IMR-90 (cell line): ENCODE measurements around the gene GGT6. TPM values are rescaled to one million over a fixed set of nuclear protein-coding genes. Genes with fewer than 3 reads are reported as not detected.

Source experiments
- ATAC-seq: fragments of 200-7000 bp; cut with Tn5 transposase; 2 replicates; pipeline ENCODE4 v1.9.1; 2020; ENCODE audit warnings: low read depth, mild to moderate bottlenecking, moderate library complexity
- BruUV-seq: library from RNA; stranded (reverse); fragments of 400-500 nt; replicated peaks from 2 replicates; lab custom pipeline; 2021; lab: Mats Ljungman, UMichigan
- CTCF ChIA-PET: fragments of 300-600 bp; formaldehyde crosslinking; extraction: SDS; loops from one replicate; lab custom pipeline; 2021; ENCODE audit warnings: antibody characterized with exemption; lab: Yijun Ruan, JAX
- POLR2A ChIA-PET: fragments of 300-600 bp; sonication (Branson Sonifier 250); formaldehyde crosslinking; loops from one replicate; lab custom pipeline; 2022; ENCODE audit warnings: antibody characterized with exemption; ENCODE audit not compliant: unreplicated experiment; lab: Charles Lee
- DNase-seq: peaks from one replicate; pipeline ENCODE4 v3.0.0; 2013
- H2AFZ ChIP-seq: replicated peaks from 2 replicates; pipeline ENCODE3; 2013; ENCODE audit warnings: low read length, mild to moderate bottlenecking; ENCODE audit not compliant: poor library complexity
- H2AK5ac ChIP-seq: 2 replicates; pipeline ENCODE4 v1.6.1; 2013; ENCODE audit warnings: low read depth, low read length, inconsistent platforms
- H2AK9ac ChIP-seq: replicated peaks from 2 replicates; pipeline ENCODE3; 2013; ENCODE audit warnings: mild to moderate bottlenecking, low read depth, low read length, moderate library complexity; ENCODE audit not compliant: poor library complexity
- H2BK120ac ChIP-seq: 2 replicates; pipeline ENCODE4 v1.6.1; 2013; ENCODE audit warnings: low read depth, low read length, inconsistent platforms
- H2BK15ac ChIP-seq: 3 replicates; pipeline ENCODE4 v1.6.1; 2013; ENCODE audit warnings: low read depth, low read length, inconsistent platforms
- H2BK20ac ChIP-seq: 2 replicates; pipeline ENCODE4 v1.6.1; 2013; ENCODE audit warnings: low read depth, mild to moderate bottlenecking, inconsistent platforms, low read length, moderate library complexity
- H2BK5ac ChIP-seq: 2 replicates; pipeline ENCODE4 v1.6.1; 2013; ENCODE audit warnings: mild to moderate bottlenecking, low read depth, low read length, inconsistent platforms; ENCODE audit not compliant: poor library complexity, severe bottlenecking
- H3K14ac ChIP-seq: replicated peaks from 2 replicates; pipeline ENCODE4 v1.6.1; 2013; ENCODE audit warnings: low read depth, low read length, inconsistent platforms
- H3K18ac ChIP-seq: 2 replicates; pipeline ENCODE4 v1.6.1; 2013; ENCODE audit warnings: low read depth, low read length, control low read depth
- H3K23ac ChIP-seq: 2 replicates; pipeline ENCODE4 v1.6.1; 2013; ENCODE audit warnings: low read depth, low read length, inconsistent platforms
- H3K27ac ChIP-seq: 2 replicates; pipeline ENCODE4 v1.5.1; 2013; ENCODE audit warnings: mild to moderate bottlenecking, control low read depth, low read length; ENCODE audit not compliant: insufficient read depth
- H3K27me3 ChIP-seq: 2 replicates; pipeline ENCODE4 v1.6.1; 2013; ENCODE audit warnings: low read length; ENCODE audit not compliant: control insufficient read depth, insufficient read depth
- H3K36me3 ChIP-seq: 2 replicates; pipeline ENCODE4 v1.6.1; 2013; ENCODE audit warnings: low read length, mixed read lengths; ENCODE audit not compliant: control insufficient read depth, insufficient read depth
- H3K4ac ChIP-seq: 2 replicates; pipeline ENCODE4 v1.6.1; 2013; ENCODE audit warnings: low read depth, low read length, inconsistent platforms
- H3K4me1 ChIP-seq: 2 replicates; pipeline ENCODE4 v1.6.1; 2013; ENCODE audit warnings: low read length, mixed read lengths; ENCODE audit not compliant: control insufficient read depth, insufficient read depth
- H3K4me2 ChIP-seq: 2 replicates; pipeline ENCODE4 v1.6.1; 2013; ENCODE audit warnings: low read depth, mild to moderate bottlenecking, control low read depth, low read length, moderate library complexity
- H3K4me3 ChIP-seq: 2 replicates; pipeline ENCODE4 v1.5.1; 2013; ENCODE audit warnings: low read depth, mild to moderate bottlenecking, control low read depth, low read length, moderate library complexity; ENCODE audit not compliant: insufficient read depth
- H3K56ac ChIP-seq: 2 replicates; pipeline ENCODE4 v1.6.1; 2013; ENCODE audit warnings: low read length, inconsistent platforms; ENCODE audit not compliant: insufficient read depth; ENCODE audit errors: extremely low read depth
- H3K79me1 ChIP-seq, 2 experiments: 2 replicates each; pipeline ENCODE4 v1.6.1; 2013; ENCODE audit warnings: low read length in 2 of 2, inconsistent platforms in 1 of 2, low read depth in 1 of 2
- H3K9ac ChIP-seq: 2 replicates; pipeline ENCODE4 v1.6.1; 2013; ENCODE audit warnings: low read depth, low read length, control low read depth
- H3K9me1 ChIP-seq: 2 replicates; pipeline ENCODE4 v1.6.1; 2013; ENCODE audit warnings: low read length, inconsistent platforms; ENCODE audit not compliant: insufficient read depth
- H3K9me3 ChIP-seq: 2 replicates; pipeline ENCODE4 v1.6.1; 2013; ENCODE audit warnings: low read length; ENCODE audit not compliant: control insufficient read depth, insufficient read depth
- H4K20me1 ChIP-seq: 2 replicates; pipeline ENCODE4 v1.6.1; 2013; ENCODE audit warnings: low read length, inconsistent platforms; ENCODE audit not compliant: insufficient read depth
- H4K5ac ChIP-seq: 2 replicates; pipeline ENCODE4 v1.6.1; 2013; ENCODE audit warnings: mild to moderate bottlenecking, low read depth, low read length, control low read depth
- H4K8ac ChIP-seq, 2 experiments: 2 replicates each; pipeline ENCODE4 v1.6.1; 2013; ENCODE audit warnings: low read depth in 2 of 2, low read length in 2 of 2, control low read depth in 1 of 2, inconsistent platforms in 1 of 2
- H4K91ac ChIP-seq: 2 replicates; pipeline ENCODE4 v1.6.1; 2013; ENCODE audit warnings: low read depth, low read length, inconsistent platforms; ENCODE audit not compliant: insufficient read depth
- BHLHE40 ChIP-seq: fragments of 150-350 bp; IDR thresholded peaks from 2 replicates; pipeline ENCODE4 v1.6.1; 2016; ENCODE audit warnings: mild to moderate bottlenecking, low read depth, low read length
- CHD1 ChIP-seq: IDR thresholded peaks from 2 replicates; pipeline ENCODE4 v1.6.1; 2012; ENCODE audit warnings: low read depth, low read length, improper control_type of control experiment
- CTCF ChIP-seq: conservative IDR thresholded peaks from 2 replicates; pipeline ENCODE4 v1.5.1; 2012; ENCODE audit warnings: mild to moderate bottlenecking, low read depth, low read length, improper control_type of control experiment
- MXI1 ChIP-seq: IDR thresholded peaks from 2 replicates; pipeline ENCODE4 v1.6.1; 2012; ENCODE audit warnings: low read depth, mild to moderate bottlenecking, low read length, moderate library complexity, borderline replicate concordance
- RAD21 ChIP-seq: IDR thresholded peaks from 2 replicates; pipeline ENCODE4 v1.6.1; 2012; ENCODE audit warnings: low read length, improper control_type of control experiment
- WGBS, 2 experiments: methylation state at CpG; one replicate each; pipeline versions ENCODE4 v1.1.5 to v1.1.7; 2013; ENCODE audit warnings: missing lambda C conversion rate in 2 of 2; ENCODE audit not compliant: insufficient read length in 1 of 2; ENCODE audit errors: extremely low coverage in 2 of 2; 5-methylcytosine and 5-hydroxymethylcytosine counted together
- dilution Hi-C: fragments of 300-500 bp; cut with HindIII; formaldehyde crosslinking; loops from one replicate; pipeline ENCODE4 v1.14.3; 2018; ENCODE audit warnings: low sequenced_read_pairs; ENCODE audit not compliant: unreplicated experiment
- in situ Hi-C: fragments of 300-500 bp; cut with MboI; formaldehyde crosslinking; loops from 3 replicates; pipeline ENCODE4 v1.14.3; 2019; ENCODE audit warnings: low sequenced_read_pairs, inconsistent platforms, mixed read lengths
- intact Hi-C: fragments of 100-400 bp; cut with micrococcal nuclease; formaldehyde crosslinking; loops from 2 replicates; pipeline ENCODE4 v1.10.0; 2022
- polyA plus RNA-seq, 3 experiments: library from polyadenylated mRNA; depleted of rRNA; stranded (reverse); fragments of >200 nt; gene quantifications; 2 replicates each; pipeline ENCODE4 v1.2.3, GENCODE V29; 2012; ENCODE audit warnings: low replicate concordance in 1 of 3
- total RNA-seq: library from RNA; depleted of rRNA; stranded (reverse); fragments of >200 nt; gene quantifications from 2 replicates; pipeline ENCODE4 v1.2.3, GENCODE V29; 2012
- TF ChIP-seq, protein P1 (sequence below): fragments of 150-350 bp; IDR thresholded peaks from 2 replicates; pipeline ENCODE4 v1.6.1; 2017; ENCODE audit warnings: mild to moderate bottlenecking, antibody characterized with exemption, low read length, low read depth

GGT6 gene
- total and polyA plus RNA-seq, 2 of the 4 experiments (the other 2 are of a cell fraction): not detected

GRCh38 chr17:4607261-4607741 is 46.9 kb upstream of the GGT6 start:
- no peak overlapping the region; the same call in 1 of the 2 replicates for H3K4me2 ChIP-seq

More at GRCh38 chr17:4607261-4607741, 46.9 kb upstream of the GGT6 start:
- H2BK5ac ChIP-seq: no peak overlapping the region
- TF ChIP-seq BHLHE40 (no peak), MXI1 (no peak), CTCF (no peak), RAD21 (no peak), CHD1 (no peak)
- TF ChIP-seq, protein P1, sequence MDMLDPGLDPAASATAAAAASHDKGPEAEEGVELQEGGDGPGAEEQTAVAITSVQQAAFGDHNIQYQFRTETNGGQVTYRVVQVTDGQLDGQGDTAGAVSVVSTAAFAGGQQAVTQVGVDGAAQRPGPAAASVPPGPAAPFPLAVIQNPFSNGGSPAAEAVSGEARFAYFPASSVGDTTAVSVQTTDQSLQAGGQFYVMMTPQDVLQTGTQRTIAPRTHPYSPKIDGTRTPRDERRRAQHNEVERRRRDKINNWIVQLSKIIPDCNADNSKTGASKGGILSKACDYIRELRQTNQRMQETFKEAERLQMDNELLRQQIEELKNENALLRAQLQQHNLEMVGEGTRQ: no peak
- ATAC-seq (no peak), DNase-seq (no peak)
- no peak overlapping the region for H2BK20ac ChIP-seq
- intact Hi-C loops: no loop called here
- H3K9ac ChIP-seq: no peak overlapping the region
- no peak overlapping the region for H3K4me3 ChIP-seq
- H3K23ac ChIP-seq: no peak overlapping the region
- BruUV-seq: no TSS peak
- peaks cover 8% of the 10 kb centered on the region; the same call in 1 of the 2 replicates for H3K4me1 ChIP-seq
- CTCF ChIA-PET: interaction anchor here (0.6 to 1.0 kb wide), 2 partner anchors 18 to 24 kb away, joined by 3 to 4 read pairs; no protein-coding TSS in a partner anchor
- no peak overlapping the region for H3K56ac ChIP-seq
- no peak overlapping the region for H2AFZ ChIP-seq
- no peaks in the 10 kb centered on the region for H3K79me1 ChIP-seq
- no peaks in the 10 kb centered on the region for H4K20me1 ChIP-seq
- H2BK120ac ChIP-seq: no peak overlapping the region
- no peak overlapping the region for H2BK15ac ChIP-seq
- peak overlapping the region; percentile 30; the same call in 1 of the 2 replicates for H3K27ac ChIP-seq
- no peak overlapping the region for H3K14ac ChIP-seq
- POLR2A ChIA-PET: no interaction called here
- H2AK5ac ChIP-seq: no peak overlapping the region
- H3K9me1 ChIP-seq: no peaks in the 10 kb centered on the region
- no peak overlapping the region for H3K4ac ChIP-seq
- dilution Hi-C loops: no loop called here
- H3K27me3 ChIP-seq: peaks cover 30% of the 10 kb centered on the region
- H4K8ac ChIP-seq: no peak overlapping the region
- H3K9me3 ChIP-seq: no peaks in the 10 kb centered on the region
- no peak overlapping the region; the same call in 1 of the 2 replicates for H4K5ac ChIP-seq
- 59% methylated on average over 15 of the region's 25 CpGs; no CpG with 5 or more reads in 1 of the 2 experiments for WGBS, 2 experiments
- in situ Hi-C loops: no loop called here
- no peak overlapping the region for H4K91ac ChIP-seq
- no peaks in the 10 kb centered on the region for H3K36me3 ChIP-seq
- H3K18ac ChIP-seq: no peak overlapping the region; the same call in 1 of the 2 replicates
- H2AK9ac ChIP-seq: no peak overlapping the region
